GM23338 (cell line): ENCODE measurements around the gene IRAK1.

ENCODE experiments used
- CTCF ChIP-seq, 2 experiments: fragments of 200-600 bp in 1 of 2; sonication (generic) in 1 of 2; conservative IDR thresholded peaks; 2 replicates each; pipeline versions ENCODE4 v1.5.1 to v1.6.1; 2016 to 2017; ENCODE audit warnings: antibody characterized with exemption in 2 of 2, low read depth in 2 of 2, mild to moderate bottlenecking in 2 of 2, moderate library complexity in 1 of 2
- ETS1 ChIP-seq: IDR thresholded peaks from 2 replicates; pipeline ENCODE4 v1.6.1; 2016; ENCODE audit warnings: antibody characterized with exemption
- EZH2 ChIP-seq: fragments of 200-600 bp; sonication (generic); IDR thresholded peaks from one replicate; pipeline ENCODE4 v1.8.0; 2017; ENCODE audit warnings: antibody characterized with exemption, mild to moderate bottlenecking, low read depth; ENCODE audit not compliant: unreplicated experiment
- EZH2phosphoT487 ChIP-seq: fragments of 200-600 bp; sonication (generic); IDR thresholded peaks from one replicate; pipeline ENCODE4 v1.8.1; 2018; ENCODE audit warnings: antibody characterized with exemption; ENCODE audit not compliant: unreplicated experiment
- JUNB ChIP-seq: IDR thresholded peaks from one replicate; pipeline ENCODE4 v1.6.1; 2016; ENCODE audit warnings: antibody characterized with exemption; ENCODE audit not compliant: unreplicated experiment
- NANOG ChIP-seq: IDR thresholded peaks from 2 replicates; pipeline ENCODE4 v1.6.1; 2016; ENCODE audit warnings: antibody characterized with exemption, borderline replicate concordance
- POLR2AphosphoS5 ChIP-seq: IDR thresholded peaks from 2 replicates; pipeline ENCODE4 v1.6.1; 2016; ENCODE audit warnings: antibody characterized with exemption, low read depth
- STAT1 ChIP-seq: IDR thresholded peaks from one replicate; pipeline ENCODE4 v1.6.1; 2016; ENCODE audit warnings: antibody characterized with exemption; ENCODE audit not compliant: unreplicated experiment
- TF ChIP-seq, protein P1 (sequence below): IDR thresholded peaks from one replicate; pipeline ENCODE4 v1.6.1; 2018; ENCODE audit warnings: antibody characterized with exemption; ENCODE audit not compliant: unreplicated experiment

DNA sequence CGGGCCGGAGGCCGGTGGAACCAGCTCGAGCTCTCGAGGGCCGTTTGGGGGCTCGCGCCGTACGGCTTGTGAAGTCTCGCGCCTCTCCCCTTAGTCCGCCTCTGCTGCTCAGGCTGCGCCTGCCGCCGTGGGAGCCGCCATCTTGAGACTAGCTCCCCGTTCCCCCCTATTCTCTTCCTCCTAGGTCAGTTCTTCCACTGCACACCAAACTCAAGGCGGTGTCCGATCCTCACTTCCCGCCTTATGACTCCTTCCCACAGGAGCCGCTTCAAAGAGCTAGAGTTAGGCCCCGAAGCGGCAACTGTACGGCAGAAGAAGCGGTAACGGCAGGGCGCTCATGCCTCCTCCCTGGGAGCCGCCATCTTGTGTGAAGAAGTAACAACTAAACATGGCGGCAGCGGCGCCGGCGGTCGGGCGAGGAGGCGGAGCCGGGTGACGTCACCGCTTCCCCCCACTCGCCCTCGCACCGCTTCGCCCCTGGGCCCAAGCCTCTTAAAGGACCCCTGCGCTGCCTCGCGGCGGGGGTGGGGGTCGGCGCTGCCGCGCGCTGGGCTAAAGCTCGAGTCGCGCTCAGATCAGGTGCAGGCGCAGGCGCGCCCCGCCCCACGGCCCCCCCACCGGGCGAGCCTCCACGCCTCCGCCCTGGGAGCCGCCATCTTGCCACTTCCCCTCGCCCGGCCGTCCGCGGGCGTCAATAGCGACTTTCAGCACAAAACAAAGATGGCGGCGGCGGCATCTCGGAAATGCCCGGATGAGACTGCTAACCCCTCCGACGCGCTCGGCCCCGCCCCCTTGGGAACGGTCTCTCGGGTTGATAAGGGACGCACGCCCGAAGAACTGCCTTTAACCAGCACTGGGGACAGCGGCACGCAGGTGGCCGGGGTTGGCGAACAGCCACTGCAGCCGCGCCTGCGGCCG is 48.0 kb downstream of the IRAK1 start, which contains the start of gene HCFC1:
- TF ChIP-seq CTCF (conservative IDR thresholded peaks at IDR 0.05; ENCODE audit: low read depth in 2 of 2) (no peak), POLR2AphosphoS5 (no peak; the same call in 1 of the 2 replicates), NANOG (no peak), JUNB (no peak), EZH2phosphoT487 (no peak), EZH2 (no peak), STAT1 (no peak), ETS1 (no peak)
- TF ChIP-seq, protein P1, sequence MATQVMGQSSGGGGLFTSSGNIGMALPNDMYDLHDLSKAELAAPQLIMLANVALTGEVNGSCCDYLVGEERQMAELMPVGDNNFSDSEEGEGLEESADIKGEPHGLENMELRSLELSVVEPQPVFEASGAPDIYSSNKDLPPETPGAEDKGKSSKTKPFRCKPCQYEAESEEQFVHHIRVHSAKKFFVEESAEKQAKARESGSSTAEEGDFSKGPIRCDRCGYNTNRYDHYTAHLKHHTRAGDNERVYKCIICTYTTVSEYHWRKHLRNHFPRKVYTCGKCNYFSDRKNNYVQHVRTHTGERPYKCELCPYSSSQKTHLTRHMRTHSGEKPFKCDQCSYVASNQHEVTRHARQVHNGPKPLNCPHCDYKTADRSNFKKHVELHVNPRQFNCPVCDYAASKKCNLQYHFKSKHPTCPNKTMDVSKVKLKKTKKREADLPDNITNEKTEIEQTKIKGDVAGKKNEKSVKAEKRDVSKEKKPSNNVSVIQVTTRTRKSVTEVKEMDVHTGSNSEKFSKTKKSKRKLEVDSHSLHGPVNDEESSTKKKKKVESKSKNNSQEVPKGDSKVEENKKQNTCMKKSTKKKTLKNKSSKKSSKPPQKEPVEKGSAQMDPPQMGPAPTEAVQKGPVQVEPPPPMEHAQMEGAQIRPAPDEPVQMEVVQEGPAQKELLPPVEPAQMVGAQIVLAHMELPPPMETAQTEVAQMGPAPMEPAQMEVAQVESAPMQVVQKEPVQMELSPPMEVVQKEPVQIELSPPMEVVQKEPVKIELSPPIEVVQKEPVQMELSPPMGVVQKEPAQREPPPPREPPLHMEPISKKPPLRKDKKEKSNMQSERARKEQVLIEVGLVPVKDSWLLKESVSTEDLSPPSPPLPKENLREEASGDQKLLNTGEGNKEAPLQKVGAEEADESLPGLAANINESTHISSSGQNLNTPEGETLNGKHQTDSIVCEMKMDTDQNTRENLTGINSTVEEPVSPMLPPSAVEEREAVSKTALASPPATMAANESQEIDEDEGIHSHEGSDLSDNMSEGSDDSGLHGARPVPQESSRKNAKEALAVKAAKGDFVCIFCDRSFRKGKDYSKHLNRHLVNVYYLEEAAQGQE = no peak
